ENCODE data around the gene GNAS-AS1. TPM values are rescaled to one million over a fixed set of nuclear protein-coding genes. Genes with fewer than 3 reads are reported as not detected.

The GNAS-AS1 gene
- total RNA-seq, 1 donor from 2014 or later = 1.1 TPM

- Histone ChIP-seq H3K4me1 (no peaks in the 10 kb centered on the region), H3K36me3 (no peaks in the 10 kb centered on the region), H3K9me3 (no peaks in the 10 kb centered on the region), H3K4me3 (no peak overlapping the region), H3K27me3 (peaks cover 27% of the 10 kb centered on the region), H3K27ac (no peak overlapping the region)
- ATAC-seq = no peak
- no peak for DNase-seq
- intact Hi-C loops (cut with DNase I) = no loop called here
- TF ChIP-seq CTCF (IDR thresholded peaks at IDR 0.05) = no peak
These were observed 50.4 kb downstream of the GNAS-AS1 start for GRCh38 chr20:58800134-58800871.

GRCh38 chr20:58797371-58798338, 53.0 kb downstream of the GNAS-AS1 start:
- H3K27me3 ChIP-seq = peaks cover 28% of the 10 kb centered on the region
- TF ChIP-seq CTCF (IDR thresholded peaks at IDR 0.05) = no peak

GRCh38 chr20:58795923-58796245, 54.8 kb downstream of the GNAS-AS1 start:
- H3K9me3 ChIP-seq = no peaks in the 10 kb centered on the region
- ATAC-seq (no peak), DNase-seq (no peak)
- H3K36me3 ChIP-seq = no peaks in the 10 kb centered on the region
- H3K27ac ChIP-seq = no peak overlapping the region
- no peak for TF ChIP-seq CTCF (IDR thresholded peaks at IDR 0.05)
- intact Hi-C loops (cut with DNase I) = no loop called here
- peaks cover 29% of the 10 kb centered on the region for H3K27me3 ChIP-seq
- H3K4me1 ChIP-seq = no peaks in the 10 kb centered on the region
- H3K4me3 ChIP-seq = no peak overlapping the region

More at GRCh38 chr20:58797371-58798338, 53.0 kb downstream of the GNAS-AS1 start:
- Histone ChIP-seq H3K4me1 (no peaks in the 10 kb centered on the region), H3K36me3 (no peaks in the 10 kb centered on the region), H3K9me3 (no peaks in the 10 kb centered on the region), H3K4me3 (no peak overlapping the region), H3K27ac (no peak overlapping the region)
- ATAC-seq = no peak
- no peak for DNase-seq
- intact Hi-C loops (cut with DNase I) = no loop called here

GRCh38 chr20:58795181-58795922, 55.4 kb downstream of the GNAS-AS1 start:
- intact Hi-C loops (cut with DNase I) = no loop called here
- H3K27me3 ChIP-seq = peaks cover 29% of the 10 kb centered on the region
- no peak for TF ChIP-seq CTCF (IDR thresholded peaks at IDR 0.05)

GRCh38 chr20:58794510-58795180, 56.1 kb downstream of the GNAS-AS1 start:
- peaks cover 33% of the 10 kb centered on the region for H3K27me3 ChIP-seq
- H3K27ac ChIP-seq = no peak overlapping the region
- no peak overlapping the region for H3K4me3 ChIP-seq
- no peak for ATAC-seq
- intact Hi-C loops (cut with DNase I) = no loop called here
- H3K4me1 ChIP-seq = no peaks in the 10 kb centered on the region
- no peaks in the 10 kb centered on the region for H3K36me3 ChIP-seq
- TF ChIP-seq CTCF (IDR thresholded peaks at IDR 0.05) = no peak
- H3K9me3 ChIP-seq = no peaks in the 10 kb centered on the region
- no peak for DNase-seq

More at GRCh38 chr20:58795181-58795922, 55.4 kb downstream of the GNAS-AS1 start:
- Histone ChIP-seq H3K9me3 (no peaks in the 10 kb centered on the region), H3K4me1 (no peaks in the 10 kb centered on the region), H3K36me3 (no peaks in the 10 kb centered on the region), H3K27ac (no peak overlapping the region), H3K4me3 (no peak overlapping the region)
- DNase-seq = no peak
- ATAC-seq = no peak
